NT2/D1 (cell line): ENCODE measurements around the gene SLC22A31.
A peak's percentile ranks its signal among the peaks of the same experiment; 100 is the strongest.
"Not testable (repeated sequence)": the region's sequence is repeated elsewhere in the genome, so short reads cannot be mapped to it uniquely, and the experiment has no call there.

Source experiments
- DNase-seq: peaks from one replicate; pipeline ENCODE4 v3.0.0-alpha.2; 2011; ENCODE audit warnings: low read depth, low spot score
- H3K27me3 ChIP-seq: 2 replicates; pipeline ENCODE4 v1.6.0; 2011; ENCODE audit warnings: mild to moderate bottlenecking; ENCODE audit not compliant: insufficient read length, insufficient read depth
- H3K36me3 ChIP-seq: 2 replicates; pipeline ENCODE4 v1.6.1; 2011; ENCODE audit warnings: mild to moderate bottlenecking, low read length, mixed read lengths; ENCODE audit not compliant: insufficient read depth, insufficient read length
- H3K4me1 ChIP-seq: 2 replicates; pipeline ENCODE4 v1.5.1; 2011; ENCODE audit not compliant: insufficient read depth, insufficient read length
- H3K4me3 ChIP-seq: 2 replicates; pipeline ENCODE4 v1.5.1; 2011; ENCODE audit warnings: low read depth; ENCODE audit not compliant: insufficient read length
- H3K9ac ChIP-seq: 2 replicates; pipeline ENCODE4 v1.6.0; 2011; ENCODE audit warnings: low read depth; ENCODE audit not compliant: insufficient read length
- H3K9me3 ChIP-seq: 2 replicates; pipeline ENCODE4 v1.5.1; 2011; ENCODE audit warnings: mild to moderate bottlenecking, low read length; ENCODE audit not compliant: insufficient read depth
- SUZ12 ChIP-seq: IDR thresholded peaks from 2 replicates; pipeline ENCODE4 v1.6.1; 2011; ENCODE audit not compliant: insufficient read length, insufficient read depth; ENCODE audit errors: extremely low read depth
- YY1 ChIP-seq: IDR thresholded peaks from 2 replicates; pipeline ENCODE4 v1.6.1; 2011; ENCODE audit not compliant: insufficient read length, insufficient read depth
- ZNF274 ChIP-seq: IDR thresholded peaks from 2 replicates; pipeline ENCODE4 v1.6.1; 2011; ENCODE audit warnings: mild to moderate bottlenecking, low read depth, low read length

Gene SLC22A31

GRCh38 chr16:89200124-89200849, at the start of gene SLC22A31:
SLC22A31 (minus strand) TSS chr16:89200537; CDS start chr16:89200501, 36 bp downstream.
- H3K4me3 ChIP-seq, result peak within 1 kb of the TSS; percentile 75

GRCh38 chr16:89248196-89248982, 48.1 kb upstream of the SLC22A31 start:
- TF ChIP-seq YY1 (no peak), ZNF274 (no peak), SUZ12 (no peak)
- peaks cover 3% of the 10 kb centered on the region for H3K36me3 ChIP-seq

More at GRCh38 chr16:89200124-89200849, at the start of gene SLC22A31:
- TF ChIP-seq SUZ12, result no peak
- no peak for TF ChIP-seq ZNF274
- no peak for TF ChIP-seq YY1
- Histone ChIP-seq H3K9ac (peak within 1 kb of the TSS; percentile 85), H3K27me3 (peaks cover 50% of the 10 kb centered on the region), H3K4me1 (peaks cover 25% of the 10 kb centered on the region), H3K36me3 (no peaks in the 10 kb centered on the region), H3K9me3 (no peaks in the 10 kb centered on the region; the same call in 1 of the 2 replicates)
- DNase-seq, result no peak

GRCh38 chr16:89247734-89248075, 47.4 kb upstream of the SLC22A31 start:
- Histone ChIP-seq H3K4me3 (peak overlapping the region; percentile 54), H3K9ac (peak overlapping the region; percentile 61), H3K27me3 (peaks cover 12% of the 10 kb centered on the region)
- not testable (repeated sequence) for H3K9me3 ChIP-seq, H3K4me1 ChIP-seq, DNase-seq, H3K36me3 ChIP-seq

More at GRCh38 chr16:89248196-89248982, 48.1 kb upstream of the SLC22A31 start:
- peak overlapping the region; percentile 61 for H3K9ac ChIP-seq
- H3K27me3 ChIP-seq, result peaks cover 12% of the 10 kb centered on the region
- no peaks in the 10 kb centered on the region for H3K4me1 ChIP-seq
- no peaks in the 10 kb centered on the region for H3K9me3 ChIP-seq
- peak overlapping the region; percentile 54 for H3K4me3 ChIP-seq
- no peak for DNase-seq

GRCh38 chr16:89246903-89247733, 46.8 kb upstream of the SLC22A31 start:
- peak overlapping the region; percentile 90 for H3K9ac ChIP-seq
- H3K9me3 ChIP-seq, result no peaks in the 10 kb centered on the region
- no peak for TF ChIP-seq YY1
- TF ChIP-seq SUZ12, result no peak
- no peak for TF ChIP-seq ZNF274
- H3K27me3 ChIP-seq, result peaks cover 12% of the 10 kb centered on the region
- no peaks in the 10 kb centered on the region for H3K4me1 ChIP-seq
- peak; percentile 57 for DNase-seq
- H3K4me3 ChIP-seq, result peak overlapping the region; percentile 54
- peaks cover 3% of the 10 kb centered on the region for H3K36me3 ChIP-seq

- peak overlapping the region; percentile 90 for H3K9ac ChIP-seq
- peak overlapping the region; percentile 53 for H3K4me3 ChIP-seq
- DNase-seq, result no peak
- peaks cover 3% of the 10 kb centered on the region for H3K36me3 ChIP-seq
- no peaks in the 10 kb centered on the region for H3K4me1 ChIP-seq
- H3K9me3 ChIP-seq, result no peaks in the 10 kb centered on the region
- no peak for TF ChIP-seq SUZ12
- no peak for TF ChIP-seq YY1
- no peak for TF ChIP-seq ZNF274
- peaks cover 12% of the 10 kb centered on the region for H3K27me3 ChIP-seq
These were observed 46.1 kb upstream of the SLC22A31 start for GRCh38 chr16:89246383-89246902.

- no peak overlapping the region for H3K9ac ChIP-seq
- H3K4me3 ChIP-seq, result no peak overlapping the region
- H3K36me3 ChIP-seq, result peaks cover 3% of the 10 kb centered on the region
- TF ChIP-seq SUZ12 (no peak), ZNF274 (no peak), YY1 (no peak)
- no peaks in the 10 kb centered on the region for H3K9me3 ChIP-seq
- H3K27me3 ChIP-seq, result peaks cover 12% of the 10 kb centered on the region
- no peaks in the 10 kb centered on the region for H3K4me1 ChIP-seq
- no peak for DNase-seq
These were observed 44.4 kb upstream of the SLC22A31 start for GRCh38 chr16:89244754-89245153.

- not testable (repeated sequence) for H3K36me3 ChIP-seq, H3K4me1 ChIP-seq, DNase-seq, H3K9me3 ChIP-seq, H3K9ac ChIP-seq, H3K4me3 ChIP-seq
- peaks cover 12% of the 10 kb centered on the region for H3K27me3 ChIP-seq
These were observed 43.9 kb upstream of the SLC22A31 start for GRCh38 chr16:89244264-89244663.
